K562 (cell line): Measurements from ENCODE around the gene ETV2. TPM values are rescaled to one million over a fixed set of nuclear protein-coding genes. Genes with fewer than 3 reads are reported as not detected.
A peak's percentile ranks its signal among the peaks of the same experiment; 100 is the strongest.

Source experiments
- ADNP ChIP-seq: fragments of 200-800 bp; sonication (Bioruptor generic); IDR thresholded peaks from 2 replicates; pipeline ENCODE4 v1.6.1; 2016; ENCODE audit warnings: missing genetic modification characterization, missing compliant biosample characterization
- CCAR2 ChIP-seq: fragments of 200-400 bp; formaldehyde crosslinking; IDR thresholded peaks from 2 replicates; pipeline ENCODE4 v1.6.1; 2017; ENCODE audit warnings: mild to moderate bottlenecking, low read depth, low read length
- CLOCK ChIP-seq: fragments of 250-450 bp; sonication (Bioruptor Pico); IDR thresholded peaks from 2 replicates; pipeline ENCODE4 v1.4.0; 2020; ENCODE audit warnings: mild to moderate bottlenecking, moderate library complexity, borderline replicate concordance
- DACH1 ChIP-seq: fragments of 450-650 bp; IDR thresholded peaks from 2 replicates; pipeline ENCODE4 v1.6.1; 2018; ENCODE audit not compliant: partially characterized antibody
- DMBX1 ChIP-seq: fragments of 250-450 bp; sonication (Bioruptor Pico); IDR thresholded peaks from 2 replicates; pipeline ENCODE4 v1.8.0; 2022; ENCODE audit warnings: inconsistent platforms, mild to moderate bottlenecking, moderate library complexity, borderline replicate concordance
- HMG20B ChIP-seq: fragments of 250-450 bp; sonication (Bioruptor Pico); IDR thresholded peaks from 2 replicates; pipeline ENCODE4 v1.5.0; 2021; ENCODE audit warnings: mild to moderate bottlenecking
- MBD2 ChIP-seq: sonication (generic); IDR thresholded peaks from 2 replicates; pipeline ENCODE4 v1.6.1; 2016; ENCODE audit warnings: low read depth, borderline replicate concordance
- NCOA2 ChIP-seq, 2 experiments: fragments of 450-650 bp; IDR thresholded peaks; 2 replicates each; pipeline ENCODE4 v1.6.1; 2018; ENCODE audit warnings: mild to moderate bottlenecking in 2 of 2, moderate library complexity in 1 of 2; ENCODE audit not compliant: partially characterized antibody in 2 of 2
- NR2C1 ChIP-seq, 2 experiments: fragments of 450-650 bp; IDR thresholded peaks; 2 replicates each; pipeline ENCODE4 v1.6.1; 2017; ENCODE audit warnings: mild to moderate bottlenecking in 2 of 2, antibody characterized with exemption in 1 of 2, inconsistent platforms in 1 of 2, missing compliant biosample characterization in 1 of 2, missing genetic modification characterization in 1 of 2
- PBX2 ChIP-seq, 2 experiments: IDR thresholded peaks in 1 of 2; conservative IDR thresholded peaks in 1 of 2; 2 replicates each; pipeline ENCODE4 v1.6.1; 2016; ENCODE audit warnings: low read depth in 2 of 2, mild to moderate bottlenecking in 1 of 2, missing compliant biosample characterization in 1 of 2, missing genetic modification characterization in 1 of 2, moderate library complexity in 1 of 2
- PML ChIP-seq: IDR thresholded peaks from 2 replicates; pipeline ENCODE4 v1.6.1; 2012; ENCODE audit warnings: low read length, inconsistent platforms
- RAD51 ChIP-seq: fragments of 450-650 bp; IDR thresholded peaks from 2 replicates; pipeline ENCODE4 v1.7.1; 2016; ENCODE audit warnings: low read depth, mild to moderate bottlenecking, borderline replicate concordance
- SMAD1 ChIP-seq: fragments of 150-350 bp; IDR thresholded peaks from 2 replicates; pipeline ENCODE4 v1.6.1; 2014; ENCODE audit warnings: low read length, low read depth; ENCODE audit not compliant: partially characterized antibody
- THRAP3 ChIP-seq: fragments of 450-650 bp; IDR thresholded peaks from 2 replicates; pipeline ENCODE4 v1.6.1; 2016; ENCODE audit warnings: mild to moderate bottlenecking, inconsistent platforms, borderline replicate concordance
- ZBTB2 ChIP-seq: fragments of 450-650 bp; IDR thresholded peaks from 2 replicates; pipeline ENCODE4 v1.6.1; 2016; ENCODE audit warnings: antibody characterized with exemption
- ZBTB5 ChIP-seq: fragments of 450-650 bp; IDR thresholded peaks from 2 replicates; pipeline ENCODE4 v1.6.1; 2017; ENCODE audit warnings: antibody characterized with exemption
- ZNF586 ChIP-seq: fragments of 450-650 bp; formaldehyde crosslinking; conservative IDR thresholded peaks from 2 replicates; pipeline ENCODE4 v1.4.0; 2020; ENCODE audit warnings: mild to moderate bottlenecking, moderate library complexity
- polyA plus RNA-seq, 8 experiments: library from polyadenylated mRNA; depleted of rRNA in 4 of 8; stranded (reverse) in 5 of 8; unstranded in 3 of 8; fragments of >200 nt; fragmentation: Nextera tagmentation in 2 of 8; fragmentation: Illumina TruSeq in 1 of 8; extraction: Ambion mirVana in 2 of 8; extraction: Trizol in 1 of 8; gene quantifications; 2 replicates each; pipeline versions ENCODE4 v1.2.1 to v1.2.3, GENCODE V29; 2011 to 2014; ENCODE audit warnings: inconsistent platforms in 1 of 8, missing spikeins in 1 of 8
- total RNA-seq, 7 experiments: library from RNA; depleted of rRNA in 6 of 7; stranded (reverse); fragments of >200 nt in 6 of 7; fragmentation: Illumina TruSeq in 2 of 7; extraction: Trizol in 2 of 7; gene quantifications; 2 replicates each; pipeline versions ENCODE4 v1.2.1 to v1.2.3, GENCODE V29; 2011 to 2021; ENCODE audit warnings: low replicate concordance in 1 of 7

Gene ETV2
- total and polyA plus RNA-seq, 9 of the 15 experiments (the other 6 are each of a cell fraction or from before 2014, with no cell fraction given) = 0.11 to 3.7 (median 0.55) TPM

GRCh38 chr19:35643255-35644205, 2.0 kb downstream of the ETV2 start (continued):
- TF ChIP-seq NR2C1 (IDR thresholded peaks at IDR 0.05) (no peak), NR2C1 (tag; IDR thresholded peaks at IDR 0.05) (no peak), PBX2 (CRISPR knock-in tag; IDR thresholded peaks at IDR 0.05; ENCODE audit: low read depth) (0 out of 2 replicates have a peak, but pooled peaks have one; percentile 22), PBX2 (tag; conservative IDR thresholded peaks at IDR 0.05; ENCODE audit: low read depth) (peak; percentile 88), THRAP3 (no peak), CLOCK (CRISPR knock-in tag) (no peak), CCAR2 (no peak), ZNF586 (CRISPR knock-in tag) (peak; percentile 31; the same call in 1 of the 2 replicates), PML (peak; percentile 45; the same call in 1 of the 2 replicates), ZBTB2 (0 out of 2 replicates have a peak, but pooled peaks have one; percentile 24), DACH1 (peak; percentile 87), NCOA2 (IDR thresholded peaks at IDR 0.05; ENCODE audit: partially characterized antibody in 2 of 2) (no peak), ADNP (tag) (no peak), DMBX1 (CRISPR knock-in tag) (peak; percentile 88), HMG20B (CRISPR knock-in tag) (no peak), ZBTB5 (no peak), SMAD1 (peak; percentile 57), RAD51 (no peak), MBD2 (peak; percentile 97)
